Activated CD8-positive, alpha-beta T cell treated with anti-CD3 and anti-CD28 coated beads for 36 hours (primary cell): Measurements from ENCODE around the gene SMOC2. TPM values are rescaled to one million over a fixed set of nuclear protein-coding genes. Genes with fewer than 3 reads are reported as not detected.

Experiments used
- ATAC-seq: fragments of 200-7000 bp; cut with Tn5 transposase; one replicate; pipeline ENCODE4 v1.10.0; 2021; ENCODE audit warnings: mild to moderate bottlenecking, moderate library complexity
- CTCF ChIA-PET: fragments of 350-600 bp; sonication (Branson Sonifier 250); formaldehyde crosslinking; loops from one replicate; lab custom pipeline; 2021; ENCODE audit warnings: antibody characterized with exemption; lab: Charles Lee
- POLR2A ChIA-PET: fragments of 350-600 bp; sonication (Branson Sonifier 250); formaldehyde crosslinking; loops from one replicate; lab custom pipeline; 2021; ENCODE audit warnings: antibody characterized with exemption; lab: Charles Lee
- DNase-seq: peaks from one replicate; pipeline ENCODE4 v3.0.0-alpha.2; 2020
- H3K27ac Mint-ChIP-seq: one replicate; pipeline ENCODE4 v1.8.0; 2021; ENCODE audit warnings: mild to moderate bottlenecking, mixed read lengths
- H3K27me3 Mint-ChIP-seq: one replicate; pipeline ENCODE4 v1.8.0; 2021; ENCODE audit warnings: mixed read lengths
- H3K36me3 Mint-ChIP-seq: one replicate; pipeline ENCODE4 v1.8.0; 2021; ENCODE audit warnings: low read depth, mixed read lengths
- H3K4me1 Mint-ChIP-seq: one replicate; pipeline ENCODE4 v1.8.0; 2021; ENCODE audit warnings: low read depth, mixed read lengths
- H3K4me3 Mint-ChIP-seq: one replicate; pipeline ENCODE4 v1.8.0; 2021; ENCODE audit warnings: mild to moderate bottlenecking, moderate library complexity, mixed read lengths
- H3K9me3 Mint-ChIP-seq: one replicate; pipeline ENCODE4 v1.8.0; 2021; ENCODE audit warnings: mixed read lengths
- CTCF ChIP-seq: fragments of 200-600 bp; IDR thresholded peaks from one replicate; pipeline ENCODE4 v1.8.0; 2022; ENCODE audit warnings: antibody characterized with exemption, mild to moderate bottlenecking
- intact Hi-C: fragments of 100-400 bp; cut with micrococcal nuclease; formaldehyde crosslinking; loops from one replicate; pipeline ENCODE4 v1.10.0; 2022
- total RNA-seq, 2 experiments: library from RNA; stranded (reverse); gene quantifications; one replicate each; pipeline ENCODE4 v1.2.3, GENCODE V29; 2021

SMOC2 gene
- total RNA-seq, 2 experiments from 2014 or later = not detected

GRCh38 chr6:168542301-168542700, 101.3 kb downstream of the SMOC2 start:
- Mint-ChIP-seq H3K4me1 (no peaks in the 10 kb centered on the region), H3K9me3 (no peaks in the 10 kb centered on the region), H3K27ac (no peak overlapping the region), H3K36me3 (no peaks in the 10 kb centered on the region), H3K27me3 (no peaks in the 10 kb centered on the region), H3K4me3 (no peak overlapping the region)
- no peak for ATAC-seq
- TF ChIP-seq CTCF = no peak
- intact Hi-C loops = no loop called here
- CTCF ChIA-PET = no interaction called here
- POLR2A ChIA-PET = no interaction called here
- DNase-seq = no peak

- H3K36me3 Mint-ChIP-seq = no peaks in the 10 kb centered on the region
- ATAC-seq = no peak
- H3K4me1 Mint-ChIP-seq = no peaks in the 10 kb centered on the region
- ChIA-PET CTCF (no interaction called here), POLR2A (no interaction called here)
- no peak for TF ChIP-seq CTCF
- no peak for DNase-seq
- H3K9me3 Mint-ChIP-seq = no peaks in the 10 kb centered on the region
- no peak overlapping the region for H3K27ac Mint-ChIP-seq
- no peaks in the 10 kb centered on the region for H3K27me3 Mint-ChIP-seq
- H3K4me3 Mint-ChIP-seq = no peak overlapping the region
- intact Hi-C loops = no loop called here
Observed at GRCh38 chr6:168545428-168545827, 104.4 kb downstream of the SMOC2 start.

- intact Hi-C loops = no loop called here
- no peak for TF ChIP-seq CTCF
- H3K36me3 Mint-ChIP-seq = no peaks in the 10 kb centered on the region
- CTCF ChIA-PET = no interaction called here
- H3K4me1 Mint-ChIP-seq = no peaks in the 10 kb centered on the region
- no peak overlapping the region for H3K4me3 Mint-ChIP-seq
- no peaks in the 10 kb centered on the region for H3K9me3 Mint-ChIP-seq
- H3K27ac Mint-ChIP-seq = no peak overlapping the region
- no peak for DNase-seq
- no peak for ATAC-seq
- POLR2A ChIA-PET = no interaction called here
- H3K27me3 Mint-ChIP-seq = no peaks in the 10 kb centered on the region
Observed at GRCh38 chr6:168546151-168546550, 105.2 kb downstream of the SMOC2 start.

GRCh38 chr6:168546730-168547129, 105.7 kb downstream of the SMOC2 start:
- ATAC-seq (no peak), DNase-seq (no peak)
- ChIA-PET CTCF (no interaction called here), POLR2A (no interaction called here)
- intact Hi-C loops = no loop called here
- Mint-ChIP-seq H3K4me3 (no peak overlapping the region), H3K27ac (no peak overlapping the region), H3K27me3 (no peaks in the 10 kb centered on the region), H3K4me1 (no peaks in the 10 kb centered on the region), H3K36me3 (no peaks in the 10 kb centered on the region), H3K9me3 (no peaks in the 10 kb centered on the region)
- no peak for TF ChIP-seq CTCF

- no peak overlapping the region for H3K27ac Mint-ChIP-seq
- intact Hi-C loops = no loop called here
- no peak for DNase-seq
- H3K4me3 Mint-ChIP-seq = no peak overlapping the region
- H3K36me3 Mint-ChIP-seq = no peaks in the 10 kb centered on the region
- ATAC-seq = no peak
- ChIA-PET POLR2A (no interaction called here), CTCF (no interaction called here)
- no peaks in the 10 kb centered on the region for H3K4me1 Mint-ChIP-seq
- no peak for TF ChIP-seq CTCF
- no peaks in the 10 kb centered on the region for H3K9me3 Mint-ChIP-seq
- H3K27me3 Mint-ChIP-seq = no peaks in the 10 kb centered on the region
Observed at GRCh38 chr6:168550326-168550725, 109.3 kb downstream of the SMOC2 start.
